ENCODE results near the gene NUDT4B. TPM values are rescaled to one million over a fixed set of nuclear protein-coding genes. Genes with fewer than 3 reads are reported as not detected.
"Not testable (repeated sequence)": the region's sequence is repeated elsewhere in the genome, so short reads cannot be mapped to it uniquely, and the experiment has no call there.

Gene NUDT4B
- total RNA-seq, 1 donor, result 75.6 TPM

DNA sequence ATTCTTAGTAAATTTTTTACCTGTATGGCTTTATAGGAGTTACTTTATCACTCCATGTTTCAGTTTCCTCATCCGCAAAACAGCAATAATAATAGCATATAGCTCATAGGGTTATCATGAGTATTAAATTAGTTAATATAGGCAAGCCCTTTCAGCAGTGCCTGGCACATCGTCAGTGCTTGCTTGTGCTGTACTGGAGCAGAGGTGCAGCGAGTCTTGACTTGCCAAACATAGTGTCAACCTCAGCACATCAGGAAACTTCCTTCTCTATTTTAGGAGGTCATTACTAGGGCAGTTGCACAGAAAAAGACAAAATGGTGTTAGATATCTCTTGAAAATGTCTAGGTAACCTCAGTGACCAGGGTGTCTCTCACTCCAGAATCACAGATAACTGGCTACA is 33.1 kb upstream of the NUDT4B start:
- not testable (repeated sequence) for H3K36me3 ChIP-seq (ENCODE audit: insufficient read depth, low read length); H3K9me3 ChIP-seq (ENCODE audit: low read depth, low read length); H2AFZ ChIP-seq (ENCODE audit: low read length); H3K4me2 ChIP-seq (ENCODE audit: insufficient read depth, low read length); H3K4me1 ChIP-seq (ENCODE audit: insufficient read depth, low read length); H3K4me3 ChIP-seq (ENCODE audit: insufficient read depth, low read length); H4K20me1 ChIP-seq (ENCODE audit: insufficient read depth, low read length); H3K27me3 ChIP-seq (ENCODE audit: insufficient read depth, low read length); DNase-seq (ENCODE audit: insufficient read length, low spot score, missing footprints); H3K27ac ChIP-seq (ENCODE audit: low read depth, low read length); H3K79me2 ChIP-seq (ENCODE audit: insufficient read depth, low read length)

DNA sequence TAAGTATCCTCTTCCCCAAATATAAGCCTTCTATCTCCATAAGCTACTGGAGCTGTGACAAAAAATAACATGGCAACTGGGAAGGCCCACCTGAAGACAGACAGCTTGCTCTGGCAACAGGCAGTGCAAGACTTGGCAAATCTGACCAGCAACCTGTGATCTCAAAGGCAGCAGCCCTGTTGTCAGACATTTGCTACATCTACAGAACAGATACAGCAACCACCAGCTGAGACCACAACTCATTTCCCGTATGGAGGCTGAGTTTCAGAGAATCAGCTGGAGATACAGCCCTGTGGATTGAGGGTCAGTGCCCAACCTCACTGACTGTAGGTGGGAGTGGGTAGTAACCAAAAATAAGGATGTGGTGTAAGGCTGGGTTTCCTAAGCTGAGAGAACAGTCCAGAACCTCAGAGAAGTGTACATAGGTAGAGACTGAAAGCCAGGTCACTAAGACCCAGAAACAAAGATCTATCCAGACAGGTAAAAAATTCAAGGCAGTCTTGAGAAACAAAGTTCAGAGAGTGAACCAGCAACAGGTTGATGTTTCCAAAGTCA is 31.5 kb upstream of the NUDT4B start:
- H3K36me3 ChIP-seq (ENCODE audit: insufficient read depth, low read length); H3K4me2 ChIP-seq (ENCODE audit: insufficient read depth, low read length); H3K4me1 ChIP-seq (ENCODE audit: insufficient read depth, low read length); H4K20me1 ChIP-seq (ENCODE audit: insufficient read depth, low read length); H3K79me2 ChIP-seq (ENCODE audit: insufficient read depth, low read length); H3K9me3 ChIP-seq (ENCODE audit: low read depth, low read length); DNase-seq (ENCODE audit: insufficient read length, low spot score, missing footprints); H3K4me3 ChIP-seq (ENCODE audit: insufficient read depth, low read length); H3K27ac ChIP-seq (ENCODE audit: low read depth, low read length); H3K27me3 ChIP-seq (ENCODE audit: insufficient read depth, low read length); H2AFZ ChIP-seq (ENCODE audit: low read length): not testable (repeated sequence)

DNA sequence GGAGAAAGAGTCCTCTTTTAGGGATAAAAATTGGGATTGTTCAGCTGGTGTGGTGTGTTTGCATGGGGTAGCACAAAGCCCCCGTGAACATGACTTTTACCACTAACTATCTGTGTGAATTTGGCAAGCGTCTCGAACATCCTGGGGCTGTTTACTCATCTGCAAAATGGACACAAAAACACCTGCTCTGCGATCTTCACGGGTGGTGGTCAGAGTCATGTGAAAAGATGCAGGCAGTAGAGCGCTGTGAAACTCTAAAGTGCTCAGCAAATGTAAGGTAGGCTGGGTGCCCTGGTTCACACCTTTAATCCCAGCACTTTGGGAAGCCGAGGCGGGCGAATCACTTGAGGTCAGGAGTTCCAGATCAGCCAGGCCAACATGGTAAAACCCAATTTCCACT is 27.7 kb upstream of the NUDT4B start:
- H3K36me3 ChIP-seq (ENCODE audit: insufficient read depth, low read length); H3K27me3 ChIP-seq (ENCODE audit: insufficient read depth, low read length); H3K4me1 ChIP-seq (ENCODE audit: insufficient read depth, low read length); H4K20me1 ChIP-seq (ENCODE audit: insufficient read depth, low read length); H2AFZ ChIP-seq (ENCODE audit: low read length); H3K27ac ChIP-seq (ENCODE audit: low read depth, low read length); H3K4me2 ChIP-seq (ENCODE audit: insufficient read depth, low read length); H3K9me3 ChIP-seq (ENCODE audit: low read depth, low read length); H3K79me2 ChIP-seq (ENCODE audit: insufficient read depth, low read length); H3K4me3 ChIP-seq (ENCODE audit: insufficient read depth, low read length); DNase-seq (ENCODE audit: insufficient read length, low spot score, missing footprints): not testable (repeated sequence)

DNA sequence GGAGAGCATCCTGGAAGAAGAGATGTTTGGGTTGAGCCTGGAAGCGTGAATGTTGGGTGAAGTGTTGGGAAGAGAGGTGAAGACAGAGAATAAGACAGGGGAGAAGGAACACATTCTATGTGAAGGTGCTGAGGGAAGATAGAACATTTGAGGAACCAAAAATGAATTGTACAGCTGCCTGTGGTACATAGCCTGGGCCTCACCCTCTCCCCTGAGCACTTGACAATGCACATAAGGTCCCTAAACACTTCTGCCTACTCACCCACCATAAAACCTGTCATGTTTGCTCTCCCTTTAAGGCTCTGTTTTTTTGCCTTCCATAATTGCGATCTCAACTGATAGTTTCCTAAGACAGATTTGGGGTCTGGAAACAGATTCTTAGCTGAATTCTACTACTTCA is 25.8 kb upstream of the NUDT4B start:
- not testable (repeated sequence) for H3K4me2 ChIP-seq (ENCODE audit: insufficient read depth, low read length); H3K36me3 ChIP-seq (ENCODE audit: insufficient read depth, low read length)

DNA sequence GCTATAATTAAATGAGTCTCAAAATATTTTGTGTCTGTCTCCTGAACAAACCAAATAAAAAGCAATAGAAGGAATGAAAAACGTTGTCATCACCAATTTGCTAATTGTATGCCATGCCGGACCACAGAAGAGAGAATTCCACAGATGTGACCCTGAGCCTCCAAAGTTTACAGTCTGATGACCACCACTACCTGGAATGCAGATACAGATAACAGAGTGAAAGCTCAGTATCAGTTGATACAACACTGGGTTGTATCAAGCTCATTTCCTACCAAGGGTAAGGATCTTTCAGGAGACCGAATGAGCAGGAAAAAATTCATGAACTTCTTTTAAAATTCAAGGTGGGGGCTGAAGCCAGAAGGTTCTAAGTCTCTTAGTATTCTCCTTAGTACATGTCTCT is 25.1 kb upstream of the NUDT4B start:
- not testable (repeated sequence) for H4K20me1 ChIP-seq (ENCODE audit: insufficient read depth, low read length); H2AFZ ChIP-seq (ENCODE audit: low read length); H3K4me1 ChIP-seq (ENCODE audit: insufficient read depth, low read length); H3K27ac ChIP-seq (ENCODE audit: low read depth, low read length); H3K79me2 ChIP-seq (ENCODE audit: insufficient read depth, low read length); H3K4me3 ChIP-seq (ENCODE audit: insufficient read depth, low read length); H3K27me3 ChIP-seq (ENCODE audit: insufficient read depth, low read length); H3K36me3 ChIP-seq (ENCODE audit: insufficient read depth, low read length); H3K4me2 ChIP-seq (ENCODE audit: insufficient read depth, low read length); H3K9me3 ChIP-seq (ENCODE audit: low read depth, low read length); DNase-seq (ENCODE audit: insufficient read length, low spot score, missing footprints)

More for the DNA sequence above, 25.8 kb upstream of the NUDT4B start:
- H2AFZ ChIP-seq (ENCODE audit: low read length); H3K27me3 ChIP-seq (ENCODE audit: insufficient read depth, low read length); DNase-seq (ENCODE audit: insufficient read length, low spot score, missing footprints); H3K9me3 ChIP-seq (ENCODE audit: low read depth, low read length); H4K20me1 ChIP-seq (ENCODE audit: insufficient read depth, low read length); H3K4me1 ChIP-seq (ENCODE audit: insufficient read depth, low read length); H3K27ac ChIP-seq (ENCODE audit: low read depth, low read length); H3K79me2 ChIP-seq (ENCODE audit: insufficient read depth, low read length); H3K4me3 ChIP-seq (ENCODE audit: insufficient read depth, low read length): not testable (repeated sequence)

DNA sequence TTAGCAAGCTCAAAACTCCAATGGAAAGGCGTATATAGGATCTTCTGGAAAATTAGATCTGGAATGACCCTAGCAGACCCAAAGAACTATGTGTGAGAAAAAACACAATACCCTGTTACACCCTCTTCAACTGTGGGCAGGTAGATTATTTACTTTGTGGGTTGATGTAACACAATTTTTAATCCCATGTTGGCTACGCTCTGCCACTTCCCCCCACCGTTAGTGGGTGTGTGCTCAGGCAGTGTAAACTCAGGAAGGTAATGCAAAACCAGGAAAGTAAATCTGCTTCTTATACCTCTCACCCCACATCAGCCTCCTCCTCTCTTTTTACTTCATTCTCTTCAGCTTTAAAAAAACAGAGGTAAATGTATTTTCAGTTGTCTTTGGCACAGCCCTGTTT is 23.7 kb upstream of the NUDT4B start:
- not testable (repeated sequence) for H2AFZ ChIP-seq (ENCODE audit: low read length); H3K4me3 ChIP-seq (ENCODE audit: insufficient read depth, low read length); H3K36me3 ChIP-seq (ENCODE audit: insufficient read depth, low read length); H3K4me2 ChIP-seq (ENCODE audit: insufficient read depth, low read length); DNase-seq (ENCODE audit: insufficient read length, low spot score, missing footprints); H3K79me2 ChIP-seq (ENCODE audit: insufficient read depth, low read length); H3K27ac ChIP-seq (ENCODE audit: low read depth, low read length); H3K27me3 ChIP-seq (ENCODE audit: insufficient read depth, low read length); H4K20me1 ChIP-seq (ENCODE audit: insufficient read depth, low read length); H3K9me3 ChIP-seq (ENCODE audit: low read depth, low read length); H3K4me1 ChIP-seq (ENCODE audit: insufficient read depth, low read length)

DNA sequence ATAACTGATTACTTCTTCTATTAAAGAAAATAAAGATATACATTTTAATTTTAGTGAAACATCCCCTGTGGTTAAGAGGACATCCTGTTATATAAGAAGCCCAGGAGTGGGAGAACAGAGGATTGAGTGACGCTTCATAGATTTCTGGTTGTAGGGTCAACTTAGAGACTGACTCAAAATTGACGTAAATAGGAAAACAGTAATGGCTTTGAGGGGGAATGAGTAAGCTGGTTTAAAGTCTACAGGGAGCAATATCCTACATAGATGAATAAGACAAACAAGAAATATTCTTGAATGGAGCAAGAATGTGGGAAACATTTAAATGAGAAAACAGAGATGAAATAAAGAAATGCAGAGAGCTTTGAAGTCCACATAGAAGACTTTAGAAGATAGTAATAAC is 20.7 kb upstream of the NUDT4B start:
- not testable (repeated sequence) for H3K79me2 ChIP-seq (ENCODE audit: insufficient read depth, low read length); H3K27ac ChIP-seq (ENCODE audit: low read depth, low read length); H2AFZ ChIP-seq (ENCODE audit: low read length)

DNA sequence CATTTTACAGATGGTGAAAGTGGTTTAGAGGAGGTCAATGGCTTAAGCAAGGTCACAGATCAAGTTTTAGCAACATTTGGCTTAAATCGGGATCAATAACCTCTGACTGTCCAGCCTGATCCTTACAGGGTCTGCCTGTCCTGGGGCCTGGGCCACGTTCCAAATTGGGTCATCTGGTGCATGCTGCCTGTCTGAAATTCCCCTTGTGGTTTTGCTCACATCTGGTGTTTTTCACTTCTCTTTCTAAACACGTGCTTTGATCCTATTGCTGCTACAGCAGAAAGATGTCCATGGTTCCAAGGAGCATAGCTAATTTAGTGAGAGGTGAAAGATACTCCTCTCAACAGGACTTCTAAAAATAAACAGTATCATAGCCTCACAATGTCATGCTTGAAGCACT is 19.4 kb upstream of the NUDT4B start:
- not testable (repeated sequence) for H3K27ac ChIP-seq (ENCODE audit: low read depth, low read length); H2AFZ ChIP-seq (ENCODE audit: low read length); H3K4me3 ChIP-seq (ENCODE audit: insufficient read depth, low read length); H3K79me2 ChIP-seq (ENCODE audit: insufficient read depth, low read length); H3K4me1 ChIP-seq (ENCODE audit: insufficient read depth, low read length); H3K36me3 ChIP-seq (ENCODE audit: insufficient read depth, low read length); H3K27me3 ChIP-seq (ENCODE audit: insufficient read depth, low read length); H3K4me2 ChIP-seq (ENCODE audit: insufficient read depth, low read length); DNase-seq (ENCODE audit: insufficient read length, low spot score, missing footprints); H3K9me3 ChIP-seq (ENCODE audit: low read depth, low read length); H4K20me1 ChIP-seq (ENCODE audit: insufficient read depth, low read length)

More for the DNA sequence above, 20.7 kb upstream of the NUDT4B start:
- not testable (repeated sequence) for H3K36me3 ChIP-seq (ENCODE audit: insufficient read depth, low read length); H3K4me2 ChIP-seq (ENCODE audit: insufficient read depth, low read length); H3K4me3 ChIP-seq (ENCODE audit: insufficient read depth, low read length); H3K27me3 ChIP-seq (ENCODE audit: insufficient read depth, low read length); DNase-seq (ENCODE audit: insufficient read length, low spot score, missing footprints); H4K20me1 ChIP-seq (ENCODE audit: insufficient read depth, low read length); H3K4me1 ChIP-seq (ENCODE audit: insufficient read depth, low read length); H3K9me3 ChIP-seq (ENCODE audit: low read depth, low read length)

DNA sequence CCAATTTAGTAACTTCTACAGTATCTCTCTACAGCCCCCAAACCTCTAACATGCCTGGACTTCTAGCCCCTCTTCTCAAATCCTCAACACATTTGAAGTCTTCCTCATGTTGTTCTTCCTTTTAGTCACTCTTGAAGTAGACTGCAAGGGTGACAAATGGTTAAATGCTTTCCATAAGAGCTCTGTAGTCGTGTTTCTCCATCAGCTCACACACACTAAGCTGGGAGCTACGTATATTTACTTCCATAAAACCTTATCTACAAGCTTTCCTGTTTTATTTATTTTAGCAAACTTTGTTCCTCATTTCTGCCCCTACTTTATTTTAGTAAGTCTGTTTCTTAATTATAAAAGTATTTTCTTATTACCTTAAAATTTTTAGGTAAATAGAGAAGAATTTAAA is 19.0 kb upstream of the NUDT4B start:
- not testable (repeated sequence) for H3K4me2 ChIP-seq (ENCODE audit: insufficient read depth, low read length); H3K27me3 ChIP-seq (ENCODE audit: insufficient read depth, low read length); H3K4me1 ChIP-seq (ENCODE audit: insufficient read depth, low read length); H3K36me3 ChIP-seq (ENCODE audit: insufficient read depth, low read length); H2AFZ ChIP-seq (ENCODE audit: low read length); H3K79me2 ChIP-seq (ENCODE audit: insufficient read depth, low read length); H4K20me1 ChIP-seq (ENCODE audit: insufficient read depth, low read length); DNase-seq (ENCODE audit: insufficient read length, low spot score, missing footprints); H3K4me3 ChIP-seq (ENCODE audit: insufficient read depth, low read length); H3K27ac ChIP-seq (ENCODE audit: low read depth, low read length); H3K9me3 ChIP-seq (ENCODE audit: low read depth, low read length)
